MM.1S (cell line): ENCODE data around the gene CWF19L1.

Experiments
- CTCF ChIP-seq: fragments of 300-600 bp; sonication (generic); IDR thresholded peaks from 2 replicates; pipeline ENCODE4 v1.5.1; 2016; ENCODE audit warnings: antibody characterized with exemption, low read length, mixed read lengths
- EZH2 ChIP-seq: fragments of 300-600 bp; sonication (generic); optimal IDR thresholded peaks from 2 replicates; pipeline ENCODE3; 2017; ENCODE audit warnings: low read depth, mild to moderate bottlenecking, antibody characterized with exemption, low read length, mixed read lengths

GRCh38 chr10:100186253-100187212 lies 80.9 kb downstream of the CWF19L1 start:
- TF ChIP-seq CTCF: no peak
- no peak for TF ChIP-seq EZH2
